Vagina (tissue), 2 donors: ENCODE results near the gene KIAA0513.

Source experiments
- POLR2A ChIP-seq, 2 donors: fragments of 450-650 bp; IDR thresholded peaks; one replicate each; pipeline ENCODE4 v1.6.1; 2017; ENCODE audit warnings: antibody characterized with exemption in 2 of 2, mild to moderate bottlenecking in 2 of 2, moderate library complexity in 2 of 2
- POLR2AphosphoS5 ChIP-seq, 2 donors: sonication (generic); formaldehyde crosslinking; IDR thresholded peaks; one replicate each; pipeline ENCODE4 v1.9.0; 2017; ENCODE audit warnings: antibody characterized with exemption in 2 of 2, mild to moderate bottlenecking in 2 of 2, low read depth in 1 of 2; ENCODE audit not compliant: insufficient read depth in 1 of 2
- TF ChIP-seq, protein P1 (sequence below), 3 experiments: fragments of 450-650 bp in 2 of 3; fragments of 200-600 bp in 1 of 3; sonication (generic) in 1 of 3; IDR thresholded peaks; one replicate each; pipeline ENCODE4 v1.5.1; 2017 to 2019; ENCODE audit warnings: antibody characterized with exemption in 3 of 3, mild to moderate bottlenecking in 2 of 3, moderate library complexity in 2 of 3

GRCh38 chr16:85074225-85074914 lies 46.8 kb downstream of the KIAA0513 start:
- TF ChIP-seq, protein P1, sequence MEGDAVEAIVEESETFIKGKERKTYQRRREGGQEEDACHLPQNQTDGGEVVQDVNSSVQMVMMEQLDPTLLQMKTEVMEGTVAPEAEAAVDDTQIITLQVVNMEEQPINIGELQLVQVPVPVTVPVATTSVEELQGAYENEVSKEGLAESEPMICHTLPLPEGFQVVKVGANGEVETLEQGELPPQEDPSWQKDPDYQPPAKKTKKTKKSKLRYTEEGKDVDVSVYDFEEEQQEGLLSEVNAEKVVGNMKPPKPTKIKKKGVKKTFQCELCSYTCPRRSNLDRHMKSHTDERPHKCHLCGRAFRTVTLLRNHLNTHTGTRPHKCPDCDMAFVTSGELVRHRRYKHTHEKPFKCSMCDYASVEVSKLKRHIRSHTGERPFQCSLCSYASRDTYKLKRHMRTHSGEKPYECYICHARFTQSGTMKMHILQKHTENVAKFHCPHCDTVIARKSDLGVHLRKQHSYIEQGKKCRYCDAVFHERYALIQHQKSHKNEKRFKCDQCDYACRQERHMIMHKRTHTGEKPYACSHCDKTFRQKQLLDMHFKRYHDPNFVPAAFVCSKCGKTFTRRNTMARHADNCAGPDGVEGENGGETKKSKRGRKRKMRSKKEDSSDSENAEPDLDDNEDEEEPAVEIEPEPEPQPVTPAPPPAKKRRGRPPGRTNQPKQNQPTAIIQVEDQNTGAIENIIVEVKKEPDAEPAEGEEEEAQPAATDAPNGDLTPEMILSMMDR (IDR thresholded peaks at IDR 0.05) = no peak
- TF ChIP-seq POLR2AphosphoS5 (IDR thresholded peaks at IDR 0.05; ENCODE audit: insufficient read depth in 1 of 2, low read depth in 1 of 2) (no peak), POLR2A (IDR thresholded peaks at IDR 0.05) (no peak)
